OCI-LY1 (cell line): Measurements from ENCODE around the gene CBARP.

ENCODE experiments used
- EZH2 ChIP-seq: fragments of 200-600 bp; sonication (generic), shearing (Covaris generic); IDR thresholded peaks from 2 replicates; pipeline ENCODE4 v1.8.0; 2017; ENCODE audit warnings: borderline replicate concordance, mixed run types, mild to moderate bottlenecking, antibody characterized with exemption, low read length, moderate library complexity, mixed read lengths
- TF ChIP-seq, protein P1 (sequence below): fragments of 200-600 bp; sonication (generic), shearing (Covaris generic); IDR thresholded peaks from 2 replicates; pipeline ENCODE4 v1.5.1; 2017; ENCODE audit warnings: mild to moderate bottlenecking, antibody characterized with exemption, low read length, moderate library complexity, mixed read lengths

GRCh38 chr19:1189419-1189818 is 48.4 kb downstream of the CBARP start:
- TF ChIP-seq, protein P1, sequence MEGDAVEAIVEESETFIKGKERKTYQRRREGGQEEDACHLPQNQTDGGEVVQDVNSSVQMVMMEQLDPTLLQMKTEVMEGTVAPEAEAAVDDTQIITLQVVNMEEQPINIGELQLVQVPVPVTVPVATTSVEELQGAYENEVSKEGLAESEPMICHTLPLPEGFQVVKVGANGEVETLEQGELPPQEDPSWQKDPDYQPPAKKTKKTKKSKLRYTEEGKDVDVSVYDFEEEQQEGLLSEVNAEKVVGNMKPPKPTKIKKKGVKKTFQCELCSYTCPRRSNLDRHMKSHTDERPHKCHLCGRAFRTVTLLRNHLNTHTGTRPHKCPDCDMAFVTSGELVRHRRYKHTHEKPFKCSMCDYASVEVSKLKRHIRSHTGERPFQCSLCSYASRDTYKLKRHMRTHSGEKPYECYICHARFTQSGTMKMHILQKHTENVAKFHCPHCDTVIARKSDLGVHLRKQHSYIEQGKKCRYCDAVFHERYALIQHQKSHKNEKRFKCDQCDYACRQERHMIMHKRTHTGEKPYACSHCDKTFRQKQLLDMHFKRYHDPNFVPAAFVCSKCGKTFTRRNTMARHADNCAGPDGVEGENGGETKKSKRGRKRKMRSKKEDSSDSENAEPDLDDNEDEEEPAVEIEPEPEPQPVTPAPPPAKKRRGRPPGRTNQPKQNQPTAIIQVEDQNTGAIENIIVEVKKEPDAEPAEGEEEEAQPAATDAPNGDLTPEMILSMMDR: no peak
- TF ChIP-seq EZH2: no peak
